ENCODE results near the gene PRADC1.

PRADC1 gene

DNA sequence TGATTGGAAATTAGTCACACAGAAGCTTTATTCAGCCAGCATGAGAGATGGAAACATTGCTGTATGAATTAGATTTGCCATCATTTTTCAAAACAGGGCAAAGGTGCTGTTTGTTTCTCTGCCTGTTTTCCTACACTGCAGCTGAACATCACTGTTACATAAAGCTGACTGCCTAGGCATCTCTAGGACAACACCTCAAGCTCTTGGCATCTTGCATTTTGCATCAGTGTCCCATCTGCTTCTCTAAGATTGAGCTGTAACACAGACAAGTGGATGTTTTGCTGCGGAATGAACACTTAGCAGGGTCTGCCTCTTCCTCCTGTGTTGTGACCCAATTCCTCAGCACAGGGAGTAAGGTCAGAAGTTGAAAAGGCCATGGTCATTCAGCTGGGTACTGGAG, 5.9 kb upstream of the PRADC1 start:
- H3K4me2 ChIP-seq (ENCODE audit: insufficient read depth, low read length, poor library complexity, severe bottlenecking) = no peak overlapping the region
- H2BK15ac ChIP-seq (ENCODE audit: low read length) = no peak overlapping the region
- H3K9me3 ChIP-seq (replicated peaks in 1 of 2; ENCODE audit: control insufficient read depth in 2 of 2, insufficient read depth in 1 of 2, low read depth in 1 of 2, low read length in 2 of 2) = no peaks in the 10 kb centered on the region
- no peak overlapping the region for H2BK120ac ChIP-seq (ENCODE audit: low read depth, low read length)
- no peak overlapping the region for H2BK12ac ChIP-seq (ENCODE audit: low read length)
- no peaks in the 10 kb centered on the region for H3K27me3 ChIP-seq (ENCODE audit: control insufficient read depth in 3 of 3, insufficient read depth in 3 of 3, low read depth in 1 of 3, low read length in 3 of 3)
- H2AK5ac ChIP-seq (ENCODE audit: low read depth, low read length) = no peak overlapping the region
- H2BK5ac ChIP-seq (ENCODE audit: low read length) = no peak overlapping the region
- H3K14ac ChIP-seq (ENCODE audit: low read length) = no peak overlapping the region
- H3K4me1 ChIP-seq (ENCODE audit: control insufficient read depth in 2 of 2, insufficient read depth in 1 of 2, low read depth in 1 of 2, low read length in 2 of 2) = peaks cover 8 to 10% of the 10 kb centered on the region in 2 donors
- H2AFZ ChIP-seq (ENCODE audit: low read length) = no peak overlapping the region
- H3K4ac ChIP-seq (ENCODE audit: low read length) = no peak overlapping the region
- H3K23ac ChIP-seq (ENCODE audit: low read depth, low read length, poor library complexity) = no peak overlapping the region
- no peak overlapping the region for H4K91ac ChIP-seq (ENCODE audit: low read depth, low read length, poor library complexity)
- H3K27ac ChIP-seq (replicated peaks; ENCODE audit: low read length) = no peak overlapping the region
- no CpG with 5 or more reads among the region's 1 CpG for WGBS, 2 donors (ENCODE audit: extremely low coverage in 2 of 2, insufficient read length in 2 of 2, insufficient replicate concordance in 1 of 2)
- no peak overlapping the region for H3K4me3 ChIP-seq (ENCODE audit: low read length in 2 of 2)
- no peak overlapping the region for H3K18ac ChIP-seq (ENCODE audit: low read length)
- H3K79me1 ChIP-seq (ENCODE audit: low read depth, low read length) = peaks cover 5% of the 10 kb centered on the region
- no peak overlapping the region for H4K8ac ChIP-seq (ENCODE audit: low read depth, low read length)
- H3K9ac ChIP-seq (ENCODE audit: low read depth, low read length, poor library complexity) = no peak overlapping the region
- DNase-seq (ENCODE audit: low spot score) = no peak
- peaks cover 22 to 79% of the 10 kb centered on the region in 2 donors for H3K36me3 ChIP-seq (replicated peaks in 1 of 2; ENCODE audit: control insufficient read depth in 2 of 2, insufficient read depth in 2 of 2, low read length in 2 of 2)

GRCh38 chr2:73238149-73238548, 5.1 kb upstream of the PRADC1 start:
- Histone ChIP-seq H3K23ac (ENCODE audit: low read depth, low read length, poor library complexity) (no peak overlapping the region), H3K18ac (ENCODE audit: low read length) (no peak overlapping the region), H2BK120ac (ENCODE audit: low read depth, low read length) (no peak overlapping the region), H2BK15ac (ENCODE audit: low read length) (no peak overlapping the region), H2BK5ac (ENCODE audit: low read length) (no peak overlapping the region), H3K27ac (replicated peaks; ENCODE audit: low read length) (no peak overlapping the region), H3K4ac (ENCODE audit: low read length) (no peak overlapping the region), H3K14ac (ENCODE audit: low read length) (no peak overlapping the region), H4K91ac (ENCODE audit: low read depth, low read length, poor library complexity) (no peak overlapping the region), H4K8ac (ENCODE audit: low read depth, low read length) (no peak overlapping the region), H3K9ac (ENCODE audit: low read depth, low read length, poor library complexity) (no peak overlapping the region), H3K9me3 (replicated peaks in 1 of 2; ENCODE audit: control insufficient read depth in 2 of 2, insufficient read depth in 1 of 2, low read depth in 1 of 2, low read length in 2 of 2) (no peaks in the 10 kb centered on the region), H3K4me3 (ENCODE audit: low read length in 2 of 2) (no peak overlapping the region), H2AFZ (ENCODE audit: low read length) (no peak overlapping the region), H3K27me3 (ENCODE audit: control insufficient read depth in 3 of 3, insufficient read depth in 3 of 3, low read depth in 1 of 3, low read length in 3 of 3) (no peaks in the 10 kb centered on the region), H3K4me2 (ENCODE audit: insufficient read depth, low read length, poor library complexity, severe bottlenecking) (no peak overlapping the region), H3K79me1 (ENCODE audit: low read depth, low read length) (peaks cover 5% of the 10 kb centered on the region), H2AK5ac (ENCODE audit: low read depth, low read length) (no peak overlapping the region), H2BK12ac (ENCODE audit: low read length) (no peak overlapping the region), H3K36me3 (replicated peaks in 1 of 2; ENCODE audit: control insufficient read depth in 2 of 2, insufficient read depth in 2 of 2, low read length in 2 of 2) (peaks cover 17 to 71% of the 10 kb centered on the region in 2 donors), H3K4me1 (ENCODE audit: control insufficient read depth in 2 of 2, insufficient read depth in 1 of 2, low read depth in 1 of 2, low read length in 2 of 2) (peaks cover 8 to 10% of the 10 kb centered on the region in 2 donors)
- WGBS, 2 donors (ENCODE audit: extremely low coverage in 2 of 2, insufficient read length in 2 of 2, insufficient replicate concordance in 1 of 2) = no CpG with 5 or more reads among the region's 3 CpGs
- no peak for DNase-seq (ENCODE audit: low spot score)

DNA sequence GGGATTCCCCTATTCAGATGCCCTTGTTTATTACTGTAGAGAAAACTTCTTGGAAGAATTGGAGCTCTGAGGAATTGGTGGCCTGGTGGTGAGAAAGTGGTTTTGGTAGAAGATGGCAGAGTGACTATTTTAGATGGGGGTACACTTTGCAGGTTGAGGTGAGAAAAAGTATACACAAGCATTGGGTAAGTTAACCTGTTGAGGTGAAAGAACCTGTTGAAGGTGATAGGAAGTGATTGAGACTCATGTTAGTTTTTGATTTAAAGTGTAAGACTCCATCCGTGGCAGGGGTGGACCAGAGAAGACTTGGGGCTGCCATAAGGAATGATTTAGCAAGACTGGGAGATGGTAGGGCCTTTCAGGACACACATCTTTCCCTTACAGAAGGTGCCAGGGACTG, 4.1 kb upstream of the PRADC1 start:
- Histone ChIP-seq H2BK12ac (ENCODE audit: low read length) (no peak overlapping the region), H2BK120ac (ENCODE audit: low read depth, low read length) (no peak overlapping the region), H3K36me3 (replicated peaks in 1 of 2; ENCODE audit: control insufficient read depth in 2 of 2, insufficient read depth in 2 of 2, low read length in 2 of 2) (peaks cover 14 to 62% of the 10 kb centered on the region in 2 donors), H3K4me3 (ENCODE audit: low read length in 2 of 2) (no peak overlapping the region), H4K8ac (ENCODE audit: low read depth, low read length) (no peak overlapping the region), H3K4me1 (ENCODE audit: control insufficient read depth in 2 of 2, insufficient read depth in 1 of 2, low read depth in 1 of 2, low read length in 2 of 2) (peaks cover 11 to 13% of the 10 kb centered on the region in 2 donors), H2BK5ac (ENCODE audit: low read length) (no peak overlapping the region), H3K27me3 (ENCODE audit: control insufficient read depth in 3 of 3, insufficient read depth in 3 of 3, low read depth in 1 of 3, low read length in 3 of 3) (no peaks in the 10 kb centered on the region), H3K9me3 (replicated peaks in 1 of 2; ENCODE audit: control insufficient read depth in 2 of 2, insufficient read depth in 1 of 2, low read depth in 1 of 2, low read length in 2 of 2) (no peaks in the 10 kb centered on the region), H4K91ac (ENCODE audit: low read depth, low read length, poor library complexity) (no peak overlapping the region), H2BK15ac (ENCODE audit: low read length) (no peak overlapping the region), H3K4ac (ENCODE audit: low read length) (no peak overlapping the region), H3K9ac (ENCODE audit: low read depth, low read length, poor library complexity) (no peak overlapping the region), H3K14ac (ENCODE audit: low read length) (no peak overlapping the region), H3K27ac (replicated peaks; ENCODE audit: low read length) (no peak overlapping the region), H3K4me2 (ENCODE audit: insufficient read depth, low read length, poor library complexity, severe bottlenecking) (no peak overlapping the region), H3K23ac (ENCODE audit: low read depth, low read length, poor library complexity) (no peak overlapping the region), H3K79me1 (ENCODE audit: low read depth, low read length) (peaks cover 5% of the 10 kb centered on the region), H3K18ac (ENCODE audit: low read length) (no peak overlapping the region), H2AFZ (ENCODE audit: low read length) (no peak overlapping the region), H2AK5ac (ENCODE audit: low read depth, low read length) (no peak overlapping the region)
- no peak for DNase-seq (ENCODE audit: low spot score)
- WGBS, 2 donors (ENCODE audit: extremely low coverage in 2 of 2, insufficient read length in 2 of 2, insufficient replicate concordance in 1 of 2) = no CpG with 5 or more reads among the region's 1 CpG

- no peak overlapping the region for H2BK15ac ChIP-seq (ENCODE audit: low read length)
- H3K27ac ChIP-seq (replicated peaks; ENCODE audit: low read length) = no peak overlapping the region
- H3K4me2 ChIP-seq (ENCODE audit: insufficient read depth, low read length, poor library complexity, severe bottlenecking) = peak overlapping the region; percentile 76
- DNase-seq (ENCODE audit: low spot score) = no peak
- peak overlapping the region; percentile 64 for H3K9ac ChIP-seq (ENCODE audit: low read depth, low read length, poor library complexity)
- peak overlapping the region; percentile 85 to 98 for H3K4me3 ChIP-seq (ENCODE audit: low read length in 2 of 2)
- H3K18ac ChIP-seq (ENCODE audit: low read length) = no peak overlapping the region
- no peak overlapping the region for H2BK120ac ChIP-seq (ENCODE audit: low read depth, low read length)
- no peaks in the 10 kb centered on the region for H3K9me3 ChIP-seq (replicated peaks in 1 of 2; ENCODE audit: control insufficient read depth in 2 of 2, insufficient read depth in 1 of 2, low read depth in 1 of 2, low read length in 2 of 2)
- H3K36me3 ChIP-seq (replicated peaks in 1 of 2; ENCODE audit: control insufficient read depth in 2 of 2, insufficient read depth in 2 of 2, low read length in 2 of 2) = peaks cover 14 to 51% of the 10 kb centered on the region in 2 donors
- H3K4me1 ChIP-seq (ENCODE audit: control insufficient read depth in 2 of 2, insufficient read depth in 1 of 2, low read depth in 1 of 2, low read length in 2 of 2) = peaks cover 11 to 13% of the 10 kb centered on the region in 2 donors
- H2BK12ac ChIP-seq (ENCODE audit: low read length) = no peak overlapping the region
- H2BK5ac ChIP-seq (ENCODE audit: low read length) = no peak overlapping the region
- no peaks in the 10 kb centered on the region for H3K27me3 ChIP-seq (ENCODE audit: control insufficient read depth in 3 of 3, insufficient read depth in 3 of 3, low read depth in 1 of 3, low read length in 3 of 3)
- H3K23ac ChIP-seq (ENCODE audit: low read depth, low read length, poor library complexity) = no peak overlapping the region
- no peak overlapping the region for H4K91ac ChIP-seq (ENCODE audit: low read depth, low read length, poor library complexity)
- H3K79me1 ChIP-seq (ENCODE audit: low read depth, low read length) = peaks cover 5% of the 10 kb centered on the region
- H2AK5ac ChIP-seq (ENCODE audit: low read depth, low read length) = peak overlapping the region; percentile 86
- H2AFZ ChIP-seq (ENCODE audit: low read length) = no peak overlapping the region
- H3K4ac ChIP-seq (ENCODE audit: low read length) = no peak overlapping the region
- H3K14ac ChIP-seq (ENCODE audit: low read length) = no peak overlapping the region
- no peak overlapping the region for H4K8ac ChIP-seq (ENCODE audit: low read depth, low read length)
- WGBS, 2 donors (ENCODE audit: extremely low coverage in 2 of 2, insufficient read length in 2 of 2, insufficient replicate concordance in 1 of 2) = no CpG with 5 or more reads among the region's 11 CpGs
Measured at GRCh38 chr2:73235315-73236028, 2.4 kb upstream of the PRADC1 start.

Data from neuronal stem cell (in vitro differentiated cells).